ENCODE results near the gene CRYGA.
"Not testable (repeated sequence)": the region's sequence is repeated elsewhere in the genome, so short reads cannot be mapped to it uniquely, and the experiment has no call there.

GRCh38 chr2:208117390-208117789 is 46.0 kb downstream of the CRYGA start:
- not testable (repeated sequence) for TF ChIP-seq POLR2A, CTCF (IDR thresholded peaks at IDR 0.05)

Measured in body of pancreas (tissue), 4 donors.